Measurements from ENCODE around the gene TEPSIN.

DNA sequence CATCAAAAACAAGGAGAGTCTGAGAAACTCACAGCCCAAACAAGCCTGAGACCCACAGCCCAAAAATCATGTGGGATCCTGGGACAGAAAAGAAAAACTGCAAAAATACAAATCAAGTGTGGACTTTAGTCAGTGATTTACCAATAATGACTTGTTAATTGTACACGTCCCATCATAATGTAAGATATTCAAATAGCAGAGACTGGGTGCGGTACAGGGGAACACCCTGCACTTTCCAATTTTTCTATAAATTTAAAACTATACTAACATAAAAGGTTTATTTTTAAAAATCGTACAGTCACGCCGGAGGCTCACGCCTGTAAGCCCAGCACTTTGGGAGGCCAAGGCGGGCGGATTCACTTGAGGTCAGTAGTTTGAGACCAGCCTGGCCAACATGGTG, 24.9 kb downstream of the TEPSIN start:
- TF ChIP-seq, protein P1, sequence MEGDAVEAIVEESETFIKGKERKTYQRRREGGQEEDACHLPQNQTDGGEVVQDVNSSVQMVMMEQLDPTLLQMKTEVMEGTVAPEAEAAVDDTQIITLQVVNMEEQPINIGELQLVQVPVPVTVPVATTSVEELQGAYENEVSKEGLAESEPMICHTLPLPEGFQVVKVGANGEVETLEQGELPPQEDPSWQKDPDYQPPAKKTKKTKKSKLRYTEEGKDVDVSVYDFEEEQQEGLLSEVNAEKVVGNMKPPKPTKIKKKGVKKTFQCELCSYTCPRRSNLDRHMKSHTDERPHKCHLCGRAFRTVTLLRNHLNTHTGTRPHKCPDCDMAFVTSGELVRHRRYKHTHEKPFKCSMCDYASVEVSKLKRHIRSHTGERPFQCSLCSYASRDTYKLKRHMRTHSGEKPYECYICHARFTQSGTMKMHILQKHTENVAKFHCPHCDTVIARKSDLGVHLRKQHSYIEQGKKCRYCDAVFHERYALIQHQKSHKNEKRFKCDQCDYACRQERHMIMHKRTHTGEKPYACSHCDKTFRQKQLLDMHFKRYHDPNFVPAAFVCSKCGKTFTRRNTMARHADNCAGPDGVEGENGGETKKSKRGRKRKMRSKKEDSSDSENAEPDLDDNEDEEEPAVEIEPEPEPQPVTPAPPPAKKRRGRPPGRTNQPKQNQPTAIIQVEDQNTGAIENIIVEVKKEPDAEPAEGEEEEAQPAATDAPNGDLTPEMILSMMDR (conservative IDR thresholded peaks at IDR 0.05), result no peak
- TF ChIP-seq ZFX (IDR thresholded peaks at IDR 0.05), result no peak

Measured in C4-2B (cell line).